Effector memory CD8-positive, alpha-beta T cell (primary cell): ENCODE data around the gene CFAP298.
A peak's percentile ranks its signal among the peaks of the same experiment; 100 is the strongest.
"Not testable (repeated sequence)": the region's sequence is repeated elsewhere in the genome, so short reads cannot be mapped to it uniquely, and the experiment has no call there.

ENCODE experiments used
- ATAC-seq: fragments of 150-1000 bp; cut with Tn5 transposase; replicated peaks from 2 replicates; pipeline ENCODE4 v1.10.0; 2021; ENCODE audit warnings: mild to moderate bottlenecking, moderate library complexity
- DNase-seq, 3 experiments: peaks; one replicate each; pipeline ENCODE4 v3.0.0; 2021
- H3K27ac Mint-ChIP-seq, 2 donors: one replicate each; pipeline ENCODE4 v1.8.0; 2022; ENCODE audit warnings: mild to moderate bottlenecking in 2 of 2, mixed read lengths in 2 of 2, moderate library complexity in 2 of 2
- H3K27me3 Mint-ChIP-seq, 2 donors: one replicate each; pipeline ENCODE4 v1.8.0; 2022; ENCODE audit warnings: mixed read lengths in 2 of 2
- H3K36me3 Mint-ChIP-seq: one replicate; pipeline ENCODE4 v1.8.0; 2022; ENCODE audit warnings: mild to moderate bottlenecking, moderate library complexity, mixed read lengths; ENCODE audit not compliant: insufficient read depth
- H3K4me1 Mint-ChIP-seq, 2 donors: one replicate each; pipeline ENCODE4 v1.8.0; 2022; ENCODE audit warnings: low read depth in 2 of 2, mixed read lengths in 2 of 2
- H3K4me3 Mint-ChIP-seq, 2 donors: one replicate each; pipeline ENCODE4 v1.8.0; 2022; ENCODE audit warnings: mild to moderate bottlenecking in 2 of 2, mixed read lengths in 2 of 2, moderate library complexity in 2 of 2
- H3K9me3 Mint-ChIP-seq, 2 donors: one replicate each; pipeline ENCODE4 v1.8.0; 2022; ENCODE audit warnings: mixed read lengths in 2 of 2
- total RNA-seq, 9 experiments: gene quantifications; one replicate each; lab custom pipeline; 2026; lab: John Stamatoyannopoulos, UW

Gene CFAP298, protein sequence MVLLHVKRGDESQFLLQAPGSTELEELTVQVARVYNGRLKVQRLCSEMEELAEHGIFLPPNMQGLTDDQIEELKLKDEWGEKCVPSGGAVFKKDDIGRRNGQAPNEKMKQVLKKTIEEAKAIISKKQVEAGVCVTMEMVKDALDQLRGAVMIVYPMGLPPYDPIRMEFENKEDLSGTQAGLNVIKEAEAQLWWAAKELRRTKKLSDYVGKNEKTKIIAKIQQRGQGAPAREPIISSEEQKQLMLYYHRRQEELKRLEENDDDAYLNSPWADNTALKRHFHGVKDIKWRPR
- 2.7 to 9.4 (median 8.6) reads per million in 9 experiments for total RNA-seq

DNA sequence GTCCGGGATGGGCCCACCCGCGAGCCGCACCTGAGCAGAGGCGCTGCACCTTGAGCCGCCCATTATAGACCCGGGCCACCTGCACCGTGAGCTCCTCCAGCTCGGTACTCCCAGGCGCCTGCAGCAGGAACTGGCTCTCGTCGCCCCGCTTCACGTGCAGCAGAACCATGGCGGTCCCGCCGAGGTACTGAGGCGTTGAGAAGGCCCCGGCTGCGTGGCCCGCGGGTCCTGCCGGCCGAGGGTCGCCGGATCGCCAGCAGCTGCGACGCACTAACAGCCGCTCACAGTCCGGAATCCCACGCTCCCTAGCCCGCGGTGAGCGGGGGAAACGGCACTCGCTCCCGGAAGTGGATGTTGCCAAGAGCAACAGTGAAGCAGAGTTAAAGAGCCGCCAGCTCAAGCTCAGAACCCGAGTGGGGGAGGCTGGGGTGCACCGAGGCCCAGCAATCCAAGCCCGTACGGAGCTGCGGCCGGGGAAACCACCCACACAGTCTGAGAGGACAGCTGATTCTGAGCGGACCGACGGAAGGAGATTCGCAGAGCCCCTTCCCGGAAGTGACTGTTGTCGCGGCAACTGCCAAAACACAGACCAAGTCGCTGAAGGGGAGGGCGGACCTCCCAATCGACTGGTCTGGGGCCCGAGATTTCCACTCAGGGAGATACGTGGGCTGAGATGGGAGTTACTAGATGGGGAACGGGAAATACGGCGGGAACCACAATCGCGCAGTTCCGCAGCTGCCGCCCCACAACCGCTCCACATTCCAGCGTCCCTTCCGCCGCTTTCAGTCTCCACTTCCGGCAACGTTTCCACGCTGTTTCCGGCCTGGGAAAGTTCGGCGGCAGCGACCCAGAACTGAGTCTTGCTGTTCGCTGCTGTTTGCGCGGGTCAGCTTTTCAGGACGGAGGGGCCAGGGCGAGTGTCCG, at the start of gene CFAP298:
CFAP298 (minus strand) TSS at position 303 of the 924 bp plus-strand sequence; CDS start at position 169, 134 bp downstream.
- Mint-ChIP-seq H3K4me3 (peak within 1 kb of the TSS; percentile 90 to 96), H3K27ac (peak within 1 kb of the TSS; percentile 98 to 99), H3K9me3 (no peaks in the 10 kb centered on the region), H3K4me1 (peaks cover 11 to 14% of the 10 kb centered on the region in 2 donors), H3K36me3 (peaks cover 41% of the 10 kb centered on the region), H3K27me3 (no peaks in the 10 kb centered on the region)
- peak; percentile 89 to 91 (median 89) for DNase-seq
- ATAC-seq = peak; percentile 90

DNA sequence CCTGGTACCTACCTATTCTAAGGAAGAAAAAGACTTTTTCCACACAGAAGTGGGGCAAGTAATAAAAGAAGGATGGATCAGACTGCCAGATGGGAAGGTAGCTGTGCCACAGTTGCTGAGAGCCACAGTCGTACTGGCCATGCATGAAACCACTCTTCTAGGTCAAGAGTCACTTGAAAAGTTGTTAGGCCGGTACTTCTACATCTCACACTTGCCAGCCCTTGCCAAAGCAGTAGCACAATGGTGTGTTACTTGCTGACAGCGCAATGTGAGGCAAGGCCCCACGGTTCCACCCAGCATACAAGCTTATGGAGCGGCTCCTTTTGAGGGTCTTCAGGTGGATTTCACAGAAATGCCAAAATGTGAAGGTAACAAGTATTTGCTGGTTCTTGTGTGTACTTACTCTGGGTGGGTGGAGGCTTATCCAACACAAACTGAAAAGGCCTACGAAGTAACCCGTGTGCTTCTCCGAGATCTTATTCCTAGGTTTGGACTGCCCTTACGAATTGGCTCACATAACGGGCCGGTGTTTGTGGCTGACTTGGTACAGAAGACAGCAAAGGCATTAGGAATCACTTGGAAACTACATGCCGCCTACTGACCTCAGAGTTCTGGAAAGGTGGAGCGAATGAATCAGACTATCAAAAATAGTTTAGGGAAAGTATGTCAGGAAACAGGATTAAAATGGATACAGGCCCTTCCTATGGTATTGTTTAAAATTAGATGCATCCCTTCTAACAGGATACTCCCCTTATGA, 49.0 kb upstream of the CFAP298 start:
- H3K27me3 Mint-ChIP-seq, H3K4me3 Mint-ChIP-seq: not testable (repeated sequence)

DNA sequence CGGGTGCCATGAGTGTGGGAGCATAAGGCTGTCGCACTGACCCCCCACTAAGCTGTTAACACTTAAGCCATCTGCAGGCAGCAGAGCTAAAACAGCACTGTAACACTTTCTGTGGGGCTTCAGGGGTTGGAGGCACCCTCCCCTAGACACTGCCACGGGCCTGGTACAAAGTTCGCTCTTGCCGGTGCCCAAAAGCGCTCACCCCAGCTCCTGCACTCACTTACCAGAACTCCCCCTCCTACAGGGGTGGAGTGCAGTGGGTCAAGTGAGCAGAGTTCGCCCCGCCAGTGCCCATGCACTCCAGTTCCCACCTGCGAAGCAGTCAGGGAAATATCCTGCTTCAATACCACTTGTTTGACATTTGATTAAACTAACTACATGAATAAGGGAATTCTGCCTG, 46.3 kb upstream of the CFAP298 start:
- Mint-ChIP-seq H3K9me3 (no peaks in the 10 kb centered on the region), H3K27ac (no peak overlapping the region), H3K4me3 (no peak overlapping the region), H3K36me3 (peaks cover 28% of the 10 kb centered on the region), H3K27me3 (no peaks in the 10 kb centered on the region), H3K4me1 (no peaks in the 10 kb centered on the region)
- DNase-seq = no peak
- ATAC-seq = no peak

More for the DNA sequence above, 49.0 kb upstream of the CFAP298 start:
- not testable (repeated sequence) for H3K27ac Mint-ChIP-seq, H3K4me1 Mint-ChIP-seq, H3K9me3 Mint-ChIP-seq, ATAC-seq, DNase-seq
- H3K36me3 Mint-ChIP-seq = peaks cover 40% of the 10 kb centered on the region

- DNase-seq (peak in 1 of 3 experiments; percentile 11), ATAC-seq (peak; percentile 42)
- H3K9me3 Mint-ChIP-seq = no peaks in the 10 kb centered on the region
- H3K27me3 Mint-ChIP-seq = no peaks in the 10 kb centered on the region
- peak overlapping the region in 1 of 2 donors; percentile 23 for H3K27ac Mint-ChIP-seq
- no peaks in the 10 kb centered on the region for H3K4me1 Mint-ChIP-seq
- peaks cover 31% of the 10 kb centered on the region for H3K36me3 Mint-ChIP-seq
- H3K4me3 Mint-ChIP-seq = no peak overlapping the region
Observed at GRCh38 chr21:32653326-32653901, 41.2 kb upstream of the CFAP298 start.

- Mint-ChIP-seq H3K4me3 (no peak overlapping the region), H3K36me3 (peaks cover 16% of the 10 kb centered on the region)
- no peak for ATAC-seq
Observed at GRCh38 chr21:32648165-32648564, 36.0 kb upstream of the CFAP298 start.

DNA sequence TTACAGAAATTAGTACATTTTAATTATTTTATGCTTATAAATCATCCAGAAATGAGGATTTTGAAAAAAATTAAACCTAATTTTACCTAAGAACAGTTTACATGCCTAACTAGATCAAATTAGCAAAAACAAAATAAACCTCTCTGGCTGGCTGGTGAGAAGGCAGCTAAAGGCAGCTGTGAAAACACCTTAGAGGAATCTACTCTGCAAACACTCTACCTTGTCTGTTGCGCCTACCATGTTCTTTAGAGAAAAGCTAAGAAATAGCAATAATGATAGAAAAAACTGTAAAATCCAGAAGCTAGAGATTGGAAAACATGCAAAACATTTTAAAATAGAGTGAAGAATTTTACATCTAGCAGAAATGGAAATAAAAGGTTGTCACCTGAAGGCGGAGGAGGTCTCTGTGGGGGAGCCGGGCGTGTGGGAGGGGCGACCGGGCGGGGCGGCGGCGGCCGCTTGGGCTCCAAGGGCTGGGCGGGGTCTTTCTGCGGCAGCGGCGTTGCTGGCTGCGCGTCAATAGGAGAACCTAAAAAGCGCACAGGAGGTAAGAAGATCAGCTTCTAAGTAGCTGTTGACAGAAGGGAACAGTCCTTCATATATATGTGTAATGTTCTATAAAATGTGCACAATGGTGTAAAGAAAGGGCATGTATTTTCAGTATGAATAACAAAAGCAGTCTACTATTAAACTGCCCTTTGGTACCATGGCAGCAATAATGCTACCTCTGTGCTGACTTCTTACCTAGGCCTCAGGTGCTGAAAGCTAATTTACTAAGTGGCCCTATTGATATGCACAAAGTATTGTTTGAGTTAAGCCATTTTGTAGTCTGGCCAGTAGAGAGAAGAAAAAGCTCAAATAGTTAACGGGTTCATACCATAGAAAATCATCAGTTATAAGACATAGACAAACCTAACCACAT, 33.3 kb upstream of the CFAP298 start:
- peaks cover 31% of the 10 kb centered on the region for H3K36me3 Mint-ChIP-seq
- H3K4me1 Mint-ChIP-seq = no peaks in the 10 kb centered on the region
- no peak for DNase-seq
- H3K9me3 Mint-ChIP-seq = no peaks in the 10 kb centered on the region
- H3K27me3 Mint-ChIP-seq = no peaks in the 10 kb centered on the region
- ATAC-seq = no peak
- no peak overlapping the region for H3K27ac Mint-ChIP-seq
- H3K4me3 Mint-ChIP-seq = no peak overlapping the region

More at GRCh38 chr21:32648165-32648564, 36.0 kb upstream of the CFAP298 start:
- no peaks in the 10 kb centered on the region for H3K27me3 Mint-ChIP-seq
- no peaks in the 10 kb centered on the region for H3K9me3 Mint-ChIP-seq
- no peak for DNase-seq
- no peak overlapping the region for H3K27ac Mint-ChIP-seq
- no peaks in the 10 kb centered on the region for H3K4me1 Mint-ChIP-seq

DNA sequence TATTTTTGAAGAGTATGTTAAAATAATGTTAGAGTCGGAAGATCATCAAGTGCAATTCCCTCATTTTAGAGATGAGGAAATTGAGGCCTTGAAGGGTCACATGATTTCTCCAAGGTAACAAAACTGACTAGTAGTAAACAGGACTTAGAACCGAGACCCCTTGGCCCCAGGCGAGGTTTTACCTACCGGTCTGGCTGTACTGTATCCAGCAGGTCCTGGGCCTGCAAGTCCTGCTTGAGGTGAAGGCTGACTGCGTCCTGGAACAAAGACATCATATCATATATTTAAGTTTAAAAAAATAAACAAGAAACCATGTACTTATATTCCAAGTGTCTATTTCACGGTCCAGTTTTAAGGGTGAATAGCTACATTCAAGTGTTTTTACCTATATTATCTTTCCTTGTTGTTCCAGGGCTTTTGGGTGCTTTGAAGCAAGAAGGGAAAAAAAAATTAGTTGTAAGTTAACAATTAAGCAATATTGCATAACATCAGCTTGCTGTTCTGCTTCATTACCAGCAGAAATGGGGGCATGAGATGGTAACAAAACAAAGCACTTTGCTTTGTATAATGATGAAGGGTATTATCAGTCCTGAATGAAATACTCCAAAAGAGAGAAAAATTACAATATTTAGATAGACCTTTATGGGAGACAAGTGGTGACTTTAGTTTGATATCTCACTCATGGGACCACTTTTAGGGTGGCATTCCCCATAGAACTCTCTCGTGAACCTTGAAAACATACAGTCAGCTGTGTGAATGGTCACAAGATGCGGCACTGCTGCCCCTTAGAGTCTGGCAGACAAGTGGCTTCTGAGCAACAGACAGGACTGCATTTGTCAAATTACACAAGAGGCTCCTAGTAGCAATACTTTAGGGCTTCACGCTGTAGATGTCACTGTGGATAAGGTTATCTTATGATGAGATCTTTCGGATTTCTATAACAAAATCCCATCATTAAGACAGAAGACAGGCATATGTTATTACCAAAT, 29.8 kb upstream of the CFAP298 start:
- no peak for DNase-seq
- Mint-ChIP-seq H3K4me1 (no peaks in the 10 kb centered on the region), H3K27ac (peak overlapping the region in 1 of 2 donors; percentile 31), H3K27me3 (no peaks in the 10 kb centered on the region), H3K9me3 (no peaks in the 10 kb centered on the region), H3K36me3 (peaks cover 57% of the 10 kb centered on the region), H3K4me3 (no peak overlapping the region)
- no peak for ATAC-seq

- ATAC-seq (no peak), DNase-seq (no peak)
- Mint-ChIP-seq H3K36me3 (peaks cover 16% of the 10 kb centered on the region), H3K9me3 (no peaks in the 10 kb centered on the region), H3K27me3 (peaks cover 5 to 31% of the 10 kb centered on the region in 2 donors), H3K4me3 (no peak overlapping the region), H3K4me1 (peaks cover 3 to 5% of the 10 kb centered on the region in 2 donors), H3K27ac (no peak overlapping the region)
Observed at GRCh38 chr21:32626621-32627196, 14.5 kb upstream of the CFAP298 start.

- not testable (repeated sequence) for H3K27ac Mint-ChIP-seq, ATAC-seq, H3K36me3 Mint-ChIP-seq, DNase-seq, H3K4me1 Mint-ChIP-seq, H3K9me3 Mint-ChIP-seq, H3K4me3 Mint-ChIP-seq
- peaks cover 30 to 40% of the 10 kb centered on the region in 2 donors for H3K27me3 Mint-ChIP-seq
Observed at GRCh38 chr21:32618218-32618617, 6.0 kb upstream of the CFAP298 start.

DNA sequence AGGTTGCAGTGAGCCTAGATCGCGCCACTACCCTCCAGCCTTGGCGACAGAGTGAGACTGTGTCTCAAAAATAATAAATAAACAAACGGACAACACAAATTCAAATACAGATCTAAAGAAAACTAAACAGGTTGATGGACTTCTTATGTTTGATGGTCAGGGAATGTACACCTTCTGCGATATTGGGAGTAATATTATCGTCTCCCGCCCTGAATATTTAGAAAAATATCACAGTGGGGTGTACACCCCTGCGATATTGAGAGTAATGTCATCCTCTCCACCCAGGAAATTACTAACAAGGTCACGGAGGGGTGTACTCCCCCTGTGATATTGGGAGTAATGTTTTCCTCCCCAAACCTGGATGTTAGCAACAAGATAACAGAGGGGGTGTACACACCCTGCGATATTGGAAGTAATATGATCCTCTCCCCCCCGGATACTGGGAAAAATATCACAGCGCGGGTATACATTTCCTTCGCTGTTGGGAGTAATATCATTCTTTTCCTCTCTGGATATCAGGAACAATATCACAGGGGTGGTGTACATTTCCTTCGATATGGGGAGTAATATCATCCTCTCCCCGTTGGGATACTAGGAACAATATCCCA, 1.4 kb upstream of the CFAP298 start:
- peak overlapping the region; percentile 90 to 96 for H3K4me3 Mint-ChIP-seq
- H3K36me3 Mint-ChIP-seq = peaks cover 29% of the 10 kb centered on the region
- H3K27me3 Mint-ChIP-seq = peaks cover 7 to 9% of the 10 kb centered on the region in 2 donors
- no peak for DNase-seq
- no peaks in the 10 kb centered on the region for H3K9me3 Mint-ChIP-seq
- H3K27ac Mint-ChIP-seq = peak overlapping the region in 1 of 2 donors; percentile 99
- peaks cover 9 to 10% of the 10 kb centered on the region in 2 donors for H3K4me1 Mint-ChIP-seq
- no peak for ATAC-seq

DNA sequence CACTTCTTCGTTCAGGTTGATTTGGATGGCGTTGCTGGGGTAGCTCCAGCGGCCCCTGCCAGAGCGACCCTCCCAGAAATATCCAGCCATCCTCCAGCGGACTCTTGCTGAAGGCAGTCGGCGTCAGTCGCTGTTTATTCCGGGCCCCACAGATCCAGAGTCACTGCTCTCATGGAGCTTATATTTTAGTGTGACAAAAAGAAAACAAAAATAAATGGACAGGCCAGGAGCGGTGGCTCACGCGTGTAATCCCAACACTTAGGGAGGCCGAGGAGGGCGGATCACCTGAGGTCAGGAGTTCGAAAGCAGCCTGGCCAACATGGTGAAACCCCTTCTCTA, 791 bp upstream of the CFAP298 start:
- ATAC-seq (peak; percentile 1), DNase-seq (no peak)
- Mint-ChIP-seq H3K27me3 (peaks cover 2 to 4% of the 10 kb centered on the region in 2 donors), H3K36me3 (peaks cover 34% of the 10 kb centered on the region), H3K27ac (peak overlapping the region; percentile 98 to 99), H3K4me1 (peaks cover 9 to 10% of the 10 kb centered on the region in 2 donors), H3K4me3 (peak overlapping the region; percentile 90 to 96), H3K9me3 (no peaks in the 10 kb centered on the region)
